GM12873 (cell line): ENCODE results near the gene GRAP2.

Source experiments
- TF ChIP-seq, protein P1 (sequence below): IDR thresholded peaks from 2 replicates; pipeline ENCODE4 v1.5.1; 2012; ENCODE audit warnings: low read depth, mild to moderate bottlenecking, moderate library complexity, low read length, control low read depth; ENCODE audit not compliant: insufficient read depth; ENCODE audit errors: missing control alignments

GRAP2 gene

DNA sequence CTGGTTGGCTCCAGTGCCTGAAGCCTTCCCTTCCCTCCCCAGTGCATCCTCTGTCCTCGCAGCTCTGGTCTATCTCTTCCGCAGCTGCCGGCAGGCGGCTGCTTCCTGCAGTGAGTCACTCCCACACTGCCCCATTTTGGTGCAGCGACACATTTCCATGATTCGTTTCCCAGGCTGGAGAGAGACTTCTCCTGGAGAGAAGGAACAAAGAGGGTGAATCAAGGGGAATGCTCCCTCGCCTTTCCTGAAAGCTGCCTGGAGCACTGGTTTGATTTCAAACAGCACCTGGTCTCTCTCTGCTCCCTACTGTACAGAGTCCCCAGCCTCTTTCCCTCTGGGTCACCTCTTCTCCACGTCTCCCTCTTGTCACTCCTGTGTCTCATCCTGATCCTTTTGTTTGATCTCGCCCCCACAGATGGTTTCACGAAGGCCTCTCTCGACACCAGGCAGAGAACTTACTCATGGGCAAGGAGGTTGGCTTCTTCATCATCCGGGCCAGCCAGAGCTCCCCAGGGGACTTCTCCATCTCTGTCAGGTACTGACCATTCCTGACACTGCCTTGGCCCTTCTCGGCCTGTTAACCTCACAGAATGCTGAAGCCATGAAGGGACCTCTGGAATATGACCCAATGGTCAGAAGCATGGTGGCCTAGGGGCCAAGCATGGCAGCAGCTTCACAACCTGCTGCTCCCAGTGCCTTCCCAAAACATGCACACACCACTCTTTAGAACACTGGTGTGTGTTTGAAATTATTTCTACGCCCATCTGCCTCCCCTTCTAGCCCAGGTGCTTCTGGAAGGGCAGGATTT lies 59.0 kb downstream of the GRAP2 start, which contains the start of gene TMA7B:
TMA7B (plus strand) TSS at position 758 of the 808 bp plus-strand sequence. CDS start 3,978 bp downstream, outside the sequence.
- TF ChIP-seq, protein P1, sequence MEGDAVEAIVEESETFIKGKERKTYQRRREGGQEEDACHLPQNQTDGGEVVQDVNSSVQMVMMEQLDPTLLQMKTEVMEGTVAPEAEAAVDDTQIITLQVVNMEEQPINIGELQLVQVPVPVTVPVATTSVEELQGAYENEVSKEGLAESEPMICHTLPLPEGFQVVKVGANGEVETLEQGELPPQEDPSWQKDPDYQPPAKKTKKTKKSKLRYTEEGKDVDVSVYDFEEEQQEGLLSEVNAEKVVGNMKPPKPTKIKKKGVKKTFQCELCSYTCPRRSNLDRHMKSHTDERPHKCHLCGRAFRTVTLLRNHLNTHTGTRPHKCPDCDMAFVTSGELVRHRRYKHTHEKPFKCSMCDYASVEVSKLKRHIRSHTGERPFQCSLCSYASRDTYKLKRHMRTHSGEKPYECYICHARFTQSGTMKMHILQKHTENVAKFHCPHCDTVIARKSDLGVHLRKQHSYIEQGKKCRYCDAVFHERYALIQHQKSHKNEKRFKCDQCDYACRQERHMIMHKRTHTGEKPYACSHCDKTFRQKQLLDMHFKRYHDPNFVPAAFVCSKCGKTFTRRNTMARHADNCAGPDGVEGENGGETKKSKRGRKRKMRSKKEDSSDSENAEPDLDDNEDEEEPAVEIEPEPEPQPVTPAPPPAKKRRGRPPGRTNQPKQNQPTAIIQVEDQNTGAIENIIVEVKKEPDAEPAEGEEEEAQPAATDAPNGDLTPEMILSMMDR = peak; percentile 26

DNA sequence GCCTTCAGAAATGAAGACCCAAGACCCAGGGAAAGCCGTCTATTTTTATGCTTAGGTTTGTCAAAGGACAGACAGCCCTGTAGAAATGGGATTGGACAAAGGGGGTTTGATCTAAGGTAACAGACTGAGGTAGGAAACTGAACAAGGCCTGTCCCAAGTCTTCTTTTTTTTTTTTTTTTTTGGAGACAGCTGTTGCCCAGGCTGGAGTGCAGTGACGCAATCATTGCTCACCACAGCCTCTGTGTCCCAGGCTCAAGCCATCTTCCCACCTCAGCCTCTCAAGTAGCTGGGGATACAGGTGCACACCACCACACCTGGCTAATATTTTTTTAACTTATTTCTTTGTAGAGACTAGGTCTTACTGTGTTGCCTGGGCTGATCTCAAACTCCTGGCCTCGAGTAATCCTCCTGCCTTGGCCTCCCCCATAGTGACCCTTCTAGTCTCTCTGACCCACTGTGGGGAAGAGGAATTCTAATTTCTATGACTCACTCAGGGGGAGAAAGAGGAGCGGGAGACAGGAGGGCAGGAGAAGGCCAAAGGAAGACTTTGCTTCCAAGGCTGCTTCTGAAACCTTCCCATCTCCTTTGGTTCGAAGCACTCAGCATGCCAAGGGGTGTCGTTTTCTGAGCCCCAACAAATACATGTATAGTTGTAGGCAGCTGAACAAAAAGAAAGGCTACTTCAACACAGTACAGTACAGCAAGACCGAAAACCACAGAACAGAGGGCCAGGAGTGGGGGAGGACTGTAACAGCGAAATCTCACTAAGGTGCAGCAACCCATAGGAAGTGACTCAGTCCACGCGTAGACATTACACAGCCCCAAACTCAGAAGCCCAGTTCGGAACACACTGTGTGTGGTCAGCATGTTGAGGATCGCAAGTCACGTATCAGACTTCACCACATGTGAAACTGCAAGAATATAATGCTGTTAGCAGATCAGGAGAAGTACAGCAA lies 60.2 kb downstream of the GRAP2 start:
- TF ChIP-seq, protein P1 = no peak

DNA sequence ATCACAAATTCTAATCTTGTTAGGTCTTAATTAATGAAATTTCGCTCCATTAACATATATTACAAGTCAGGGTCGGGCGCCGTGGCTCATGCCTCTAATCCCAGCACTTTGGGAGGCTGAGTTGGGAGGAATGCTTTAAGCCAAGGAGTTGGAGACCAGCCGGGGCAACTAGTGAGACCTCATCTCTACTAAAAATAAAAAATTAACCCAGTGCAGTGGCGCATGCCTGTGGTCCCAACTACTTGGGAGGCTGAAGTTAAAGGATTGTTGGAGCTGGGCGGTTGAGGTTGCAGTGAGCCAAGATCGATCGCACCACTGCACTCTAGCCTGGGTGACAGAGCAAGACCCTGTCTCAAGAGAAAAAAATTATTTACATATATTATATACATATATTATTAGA lies 61.2 kb downstream of the GRAP2 start:
- TF ChIP-seq, protein P1 = no peak

DNA sequence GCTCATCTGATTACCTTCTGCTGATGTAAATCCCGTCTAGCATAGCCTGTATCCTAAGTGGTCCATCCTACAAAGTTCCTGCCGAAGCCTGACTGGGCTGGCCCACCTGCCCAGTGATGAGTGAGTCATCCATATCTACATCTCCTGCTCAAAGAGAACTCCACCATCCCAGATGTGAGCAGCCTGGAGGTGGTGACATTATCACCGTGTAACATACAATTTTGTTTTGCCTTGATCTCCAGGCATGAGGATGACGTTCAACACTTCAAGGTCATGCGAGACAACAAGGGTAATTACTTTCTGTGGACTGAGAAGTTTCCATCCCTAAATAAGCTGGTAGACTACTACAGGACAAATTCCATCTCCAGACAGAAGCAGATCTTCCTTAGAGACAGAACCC lies 64.9 kb downstream of the GRAP2 start:
- TF ChIP-seq, protein P1 = no peak

DNA sequence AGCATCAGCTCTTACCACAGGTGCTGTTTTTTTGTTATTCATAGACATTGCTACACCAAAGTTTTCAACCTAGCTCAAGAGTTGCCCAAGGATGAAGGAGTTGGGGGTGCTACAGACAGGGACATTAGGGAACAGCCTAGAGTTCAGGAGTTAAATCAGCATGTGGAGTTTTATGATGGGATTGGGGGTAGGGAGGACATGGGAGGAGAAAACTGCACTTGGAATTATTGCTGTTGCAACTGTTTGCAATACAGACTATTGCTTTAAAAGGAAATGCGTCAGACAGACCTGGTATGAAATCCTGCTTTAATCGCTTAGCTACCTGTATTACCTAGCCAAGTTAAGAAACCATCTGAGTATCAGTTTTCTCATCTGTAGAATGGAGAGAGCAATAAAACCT lies 65.6 kb downstream of the GRAP2 start:
- TF ChIP-seq, protein P1 = no peak

DNA sequence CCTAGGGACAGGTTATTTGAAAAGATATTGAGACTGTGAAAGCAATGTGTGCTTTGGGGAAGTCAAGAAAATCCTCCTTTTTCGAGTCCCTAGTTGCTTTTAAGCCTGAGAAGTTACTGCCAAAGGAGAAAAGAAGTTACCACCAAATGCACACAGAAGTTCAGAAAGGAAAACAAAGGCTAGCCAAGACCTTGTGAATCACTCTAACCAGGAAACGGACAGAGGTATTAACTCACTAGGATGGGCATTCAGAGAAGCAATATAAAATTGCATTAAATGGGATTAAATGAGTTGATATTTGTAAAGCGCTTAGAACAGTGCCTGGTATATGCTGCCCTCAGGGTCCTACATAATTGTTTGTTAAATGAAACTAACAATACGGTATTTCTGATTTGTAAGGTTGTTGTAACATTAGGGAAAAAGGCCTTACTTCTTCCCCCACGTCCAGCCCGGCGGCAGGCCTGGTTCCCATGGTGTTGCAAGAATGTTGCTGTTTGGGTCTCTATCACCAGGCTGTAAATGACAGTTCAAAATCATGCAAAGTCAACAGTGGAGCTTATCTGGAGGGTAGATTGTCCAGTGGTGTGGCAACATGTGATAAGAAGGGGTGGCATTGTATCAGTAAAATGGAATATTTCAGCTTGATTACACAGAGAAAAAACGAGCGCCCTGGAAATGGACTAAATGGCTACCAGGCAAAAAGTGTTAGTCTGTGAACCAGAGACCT lies 66.4 kb downstream of the GRAP2 start:
- TF ChIP-seq, protein P1 = no peak
